ENCODE results near the gene NF1. TPM values are rescaled to one million over a fixed set of nuclear protein-coding genes. Genes with fewer than 3 reads are reported as not detected.

Gene NF1
- total RNA-seq, 1 experiment from 2014 or later = 16.4 TPM

DNA sequence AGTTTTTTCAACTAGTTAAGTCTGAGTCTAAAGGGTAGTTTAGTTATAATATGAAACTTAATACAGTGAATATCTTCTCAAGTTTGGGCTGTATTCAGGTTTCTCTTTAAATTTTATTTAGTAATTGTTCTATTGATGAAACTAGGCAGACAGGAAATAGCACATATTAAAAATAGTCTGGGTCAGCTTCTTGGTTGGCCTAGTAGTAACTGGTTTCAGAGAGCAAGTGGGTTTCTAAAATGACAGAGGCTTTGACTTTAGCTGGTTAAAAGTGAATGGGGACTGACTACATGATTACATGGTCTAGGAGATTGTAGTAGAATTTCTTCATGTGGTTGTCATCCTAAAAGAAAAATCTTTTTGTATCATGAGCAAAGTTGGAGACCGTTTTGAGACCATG, 155.5 kb downstream of the NF1 start:
- Histone ChIP-seq H3K36me3 (ENCODE audit: low read depth, low read length) (no peaks in the 10 kb centered on the region), H3K4me3 (ENCODE audit: low read length) (no peak overlapping the region), H3K79me2 (ENCODE audit: low read length) (no peaks in the 10 kb centered on the region), H3K9me2 (replicated peaks; ENCODE audit: low read length) (no peaks in the 10 kb centered on the region), H3K9ac (ENCODE audit: low read length) (no peak overlapping the region), H3F3A (ENCODE audit: low read length, unreplicated experiment) (peaks cover 4% of the 10 kb centered on the region), H3K27ac (ENCODE audit: low read length) (no peak overlapping the region), H3K4me2 (ENCODE audit: low read length) (no peak overlapping the region), H3K4me1 (ENCODE audit: insufficient read depth, low read length) (peaks cover 38% of the 10 kb centered on the region), H4K20me1 (ENCODE audit: low read length) (no peaks in the 10 kb centered on the region), H3K27me3 (ENCODE audit: low read length) (no peaks in the 10 kb centered on the region), H2AFZ (ENCODE audit: low read length) (no peak overlapping the region), H3K9me3 (ENCODE audit: low read length) (no peaks in the 10 kb centered on the region)
- ChIA-PET POLR2A (ENCODE audit: unreplicated experiment) (no interaction called here), CTCF (no interaction called here)
- no TSS peak for BruUV-seq (replicated peaks)
- no peak for TF ChIP-seq EZH2 (IDR thresholded peaks at IDR 0.05; ENCODE audit: low read length, unreplicated experiment)
- TF ChIP-seq EZH2phosphoT487 (IDR thresholded peaks at IDR 0.05; ENCODE audit: borderline replicate concordance, low read length) = no peak
- TF ChIP-seq, protein P1, sequence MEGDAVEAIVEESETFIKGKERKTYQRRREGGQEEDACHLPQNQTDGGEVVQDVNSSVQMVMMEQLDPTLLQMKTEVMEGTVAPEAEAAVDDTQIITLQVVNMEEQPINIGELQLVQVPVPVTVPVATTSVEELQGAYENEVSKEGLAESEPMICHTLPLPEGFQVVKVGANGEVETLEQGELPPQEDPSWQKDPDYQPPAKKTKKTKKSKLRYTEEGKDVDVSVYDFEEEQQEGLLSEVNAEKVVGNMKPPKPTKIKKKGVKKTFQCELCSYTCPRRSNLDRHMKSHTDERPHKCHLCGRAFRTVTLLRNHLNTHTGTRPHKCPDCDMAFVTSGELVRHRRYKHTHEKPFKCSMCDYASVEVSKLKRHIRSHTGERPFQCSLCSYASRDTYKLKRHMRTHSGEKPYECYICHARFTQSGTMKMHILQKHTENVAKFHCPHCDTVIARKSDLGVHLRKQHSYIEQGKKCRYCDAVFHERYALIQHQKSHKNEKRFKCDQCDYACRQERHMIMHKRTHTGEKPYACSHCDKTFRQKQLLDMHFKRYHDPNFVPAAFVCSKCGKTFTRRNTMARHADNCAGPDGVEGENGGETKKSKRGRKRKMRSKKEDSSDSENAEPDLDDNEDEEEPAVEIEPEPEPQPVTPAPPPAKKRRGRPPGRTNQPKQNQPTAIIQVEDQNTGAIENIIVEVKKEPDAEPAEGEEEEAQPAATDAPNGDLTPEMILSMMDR (conservative IDR thresholded peaks at IDR 0.05; ENCODE audit: low read depth, low read length) = no peak
- ATAC-seq = no peak
- no peak for DNase-seq
- intact Hi-C loops (cut with micrococcal nuclease) = loop anchor here (10.0 kb wide), 1 partner anchor 55 kb away; no protein-coding TSS in a partner anchor

DNA sequence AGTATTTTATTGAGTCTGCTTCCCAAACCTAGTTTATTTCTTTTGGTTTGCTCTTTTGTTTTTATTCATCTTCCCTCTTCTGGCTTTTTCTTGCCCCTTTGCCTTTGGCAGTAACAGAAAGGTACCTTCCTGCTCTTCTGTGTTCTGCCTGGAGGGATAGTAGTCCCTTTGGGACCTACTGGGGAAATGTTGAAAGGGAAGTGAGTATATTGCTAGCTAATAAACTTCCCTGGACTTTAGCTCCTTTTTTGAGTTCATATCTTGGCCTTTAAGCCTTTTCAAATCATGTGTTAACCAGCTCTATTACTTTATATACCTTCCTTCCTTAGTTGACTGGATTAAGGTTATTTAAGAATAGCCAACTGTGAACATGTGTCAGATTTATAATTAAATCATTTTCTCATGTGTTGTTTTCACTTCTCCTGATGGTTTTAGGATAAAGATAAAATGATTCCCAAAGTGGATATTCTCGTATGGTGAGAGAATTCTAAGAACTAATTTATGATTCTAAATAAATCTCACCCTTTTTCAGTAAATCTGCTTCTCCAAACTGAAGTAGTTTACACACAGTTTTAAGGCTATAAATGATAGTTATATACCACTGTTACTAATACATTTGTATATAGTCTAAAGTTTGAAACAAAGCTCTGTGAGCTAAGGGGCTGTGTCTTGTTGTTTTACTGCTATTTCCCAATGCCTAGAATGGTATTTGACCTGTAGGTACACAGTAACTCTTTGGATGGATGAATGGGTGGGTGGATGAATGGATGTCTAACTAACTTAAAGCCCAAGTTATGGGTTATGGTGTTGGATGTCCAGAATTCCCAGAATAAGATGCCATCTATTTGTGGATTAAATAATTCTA, 156.6 kb downstream of the NF1 start:
- ChIA-PET CTCF (no interaction called here), POLR2A (ENCODE audit: unreplicated experiment) (no interaction called here)
- Histone ChIP-seq H3K27me3 (ENCODE audit: low read length) (no peaks in the 10 kb centered on the region), H3K4me2 (ENCODE audit: low read length) (no peak overlapping the region), H3K4me1 (ENCODE audit: insufficient read depth, low read length) (peaks cover 41% of the 10 kb centered on the region), H3K4me3 (ENCODE audit: low read length) (no peak overlapping the region), H3K9me3 (ENCODE audit: low read length) (no peaks in the 10 kb centered on the region), H4K20me1 (ENCODE audit: low read length) (no peaks in the 10 kb centered on the region), H3K36me3 (ENCODE audit: low read depth, low read length) (no peaks in the 10 kb centered on the region), H3K79me2 (ENCODE audit: low read length) (no peaks in the 10 kb centered on the region), H2AFZ (ENCODE audit: low read length) (no peak overlapping the region), H3K9me2 (replicated peaks; ENCODE audit: low read length) (no peaks in the 10 kb centered on the region), H3K27ac (ENCODE audit: low read length) (no peak overlapping the region), H3F3A (ENCODE audit: low read length, unreplicated experiment) (peaks cover 4% of the 10 kb centered on the region), H3K9ac (ENCODE audit: low read length) (no peak overlapping the region)
- intact Hi-C loops (cut with micrococcal nuclease) = loop anchor here (10.0 kb wide), 1 partner anchor 53 kb away; no protein-coding TSS in a partner anchor
- no peak for DNase-seq
- no peak for ATAC-seq
- no TSS peak for BruUV-seq (replicated peaks)
- TF ChIP-seq EZH2phosphoT487 (IDR thresholded peaks at IDR 0.05; ENCODE audit: borderline replicate concordance, low read length) = no peak
- TF ChIP-seq, protein P1 (conservative IDR thresholded peaks at IDR 0.05; ENCODE audit: low read depth, low read length) = no peak

DNA sequence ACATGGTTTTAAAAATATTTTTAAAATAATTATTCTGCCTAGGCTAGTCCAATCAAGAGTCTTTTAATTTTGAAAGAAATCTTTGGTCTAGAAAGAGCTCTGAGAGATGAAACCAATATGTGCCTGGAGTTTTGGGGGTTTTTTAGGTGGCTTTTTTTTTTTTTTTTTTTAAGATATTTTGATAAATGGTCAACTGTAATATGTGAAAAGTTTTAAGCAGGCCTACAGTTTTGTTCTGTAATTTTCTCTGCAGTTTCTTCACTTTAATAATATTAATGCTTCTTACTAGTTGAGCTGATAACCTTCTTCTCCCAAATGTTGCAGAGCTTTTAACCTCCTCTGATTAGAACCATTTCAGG, 157.2 kb downstream of the NF1 start:
- no peak overlapping the region for H3K4me3 ChIP-seq (ENCODE audit: low read length)
- no peaks in the 10 kb centered on the region for H3K79me2 ChIP-seq (ENCODE audit: low read length)
- peaks cover 41% of the 10 kb centered on the region for H3K4me1 ChIP-seq (ENCODE audit: insufficient read depth, low read length)
- POLR2A ChIA-PET (ENCODE audit: unreplicated experiment) = no interaction called here
- no peak for DNase-seq
- BruUV-seq (replicated peaks) = no TSS peak
- no peak overlapping the region for H2AFZ ChIP-seq (ENCODE audit: low read length)
- H4K20me1 ChIP-seq (ENCODE audit: low read length) = no peaks in the 10 kb centered on the region
- CTCF ChIA-PET = no interaction called here
- ATAC-seq = no peak
- H3F3A ChIP-seq (ENCODE audit: low read length, unreplicated experiment) = peaks cover 4% of the 10 kb centered on the region
- H3K27ac ChIP-seq (ENCODE audit: low read length) = no peak overlapping the region
- no peaks in the 10 kb centered on the region for H3K9me2 ChIP-seq (replicated peaks; ENCODE audit: low read length)
- intact Hi-C loops (cut with micrococcal nuclease) = loop anchor here (10.0 kb wide), 1 partner anchor 53 kb away; no protein-coding TSS in a partner anchor
- no peaks in the 10 kb centered on the region for H3K9me3 ChIP-seq (ENCODE audit: low read length)
- TF ChIP-seq EZH2 (IDR thresholded peaks at IDR 0.05; ENCODE audit: low read length, unreplicated experiment) = no peak
- TF ChIP-seq, protein P1 (conservative IDR thresholded peaks at IDR 0.05; ENCODE audit: low read depth, low read length) = no peak
- no peak for TF ChIP-seq EZH2phosphoT487 (IDR thresholded peaks at IDR 0.05; ENCODE audit: borderline replicate concordance, low read length)
- H3K4me2 ChIP-seq (ENCODE audit: low read length) = no peak overlapping the region
- no peak overlapping the region for H3K9ac ChIP-seq (ENCODE audit: low read length)
- H3K27me3 ChIP-seq (ENCODE audit: low read length) = no peaks in the 10 kb centered on the region
- H3K36me3 ChIP-seq (ENCODE audit: low read depth, low read length) = no peaks in the 10 kb centered on the region

All from PC-3 (cell line).